Cerebellar cortex (tissue), 1 donor: ENCODE data around the gene DLK2.
"Not testable (repeated sequence)": the region's sequence is repeated elsewhere in the genome, so short reads cannot be mapped to it uniquely, and the experiment has no call there.

Experiments
- DNase-seq: peaks from one replicate; pipeline ENCODE4 v3.0.0-alpha.2; 2015; ENCODE audit warnings: low spot score

DLK2 gene, protein sequence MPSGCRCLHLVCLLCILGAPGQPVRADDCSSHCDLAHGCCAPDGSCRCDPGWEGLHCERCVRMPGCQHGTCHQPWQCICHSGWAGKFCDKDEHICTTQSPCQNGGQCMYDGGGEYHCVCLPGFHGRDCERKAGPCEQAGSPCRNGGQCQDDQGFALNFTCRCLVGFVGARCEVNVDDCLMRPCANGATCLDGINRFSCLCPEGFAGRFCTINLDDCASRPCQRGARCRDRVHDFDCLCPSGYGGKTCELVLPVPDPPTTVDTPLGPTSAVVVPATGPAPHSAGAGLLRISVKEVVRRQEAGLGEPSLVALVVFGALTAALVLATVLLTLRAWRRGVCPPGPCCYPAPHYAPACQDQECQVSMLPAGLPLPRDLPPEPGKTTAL

GRCh38 chr6:43455531-43456428, at the start of gene DLK2:
Gene DLK2 (minus strand): TSS chr6:43455548. CDS start chr6:43454825, 723 bp downstream.
- peak; percentile 67 for DNase-seq

DNA sequence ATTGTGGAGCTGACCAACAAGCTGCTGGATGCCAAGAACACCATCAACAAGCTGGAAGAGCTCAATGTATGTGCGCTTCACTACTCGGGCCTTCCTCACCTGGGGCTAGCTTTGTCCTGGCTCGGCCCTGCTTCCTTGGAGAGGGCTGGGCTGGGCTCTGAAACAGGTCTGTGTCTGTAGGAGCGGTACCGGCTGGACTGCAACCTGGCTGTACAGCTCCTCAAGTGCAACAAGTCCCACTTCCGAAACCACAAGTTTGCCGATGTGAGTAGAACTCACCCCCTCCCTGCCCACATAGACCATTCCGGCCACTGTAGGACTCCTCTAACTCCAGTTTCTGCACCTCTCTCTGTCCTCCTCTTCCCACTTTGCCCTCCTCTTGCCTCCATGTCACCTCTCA, 48.1 kb upstream of the DLK2 start:
- no peak for DNase-seq

GRCh38 chr6:43502666-43503065, 47.3 kb upstream of the DLK2 start:
- DNase-seq, result no peak

- no peak for DNase-seq
These were observed 45.6 kb upstream of the DLK2 start for GRCh38 chr6:43500921-43501320.

GRCh38 chr6:43499028-43499815, 43.9 kb upstream of the DLK2 start:
- no peak for DNase-seq

DNA sequence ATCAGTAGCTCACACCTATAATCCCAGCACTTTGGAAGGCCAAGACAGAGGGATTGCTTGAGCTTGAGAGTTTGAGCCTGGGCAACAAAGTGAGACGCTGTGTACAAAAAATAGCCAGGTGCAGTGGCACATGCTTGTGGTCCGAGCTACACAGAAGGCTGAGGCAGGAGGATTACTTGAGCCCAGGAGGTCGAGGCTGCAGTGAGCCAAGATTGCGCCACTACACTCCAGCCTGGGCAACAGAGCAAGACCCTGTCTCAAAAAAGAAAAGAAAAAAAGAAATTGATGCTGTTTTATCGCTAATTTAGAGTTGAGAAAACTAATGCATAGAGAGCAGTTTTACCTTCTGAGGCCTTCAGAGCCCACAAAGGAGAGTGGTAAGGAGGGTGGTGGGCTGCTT, 42.9 kb upstream of the DLK2 start:
- DNase-seq, result not testable (repeated sequence)

DNA sequence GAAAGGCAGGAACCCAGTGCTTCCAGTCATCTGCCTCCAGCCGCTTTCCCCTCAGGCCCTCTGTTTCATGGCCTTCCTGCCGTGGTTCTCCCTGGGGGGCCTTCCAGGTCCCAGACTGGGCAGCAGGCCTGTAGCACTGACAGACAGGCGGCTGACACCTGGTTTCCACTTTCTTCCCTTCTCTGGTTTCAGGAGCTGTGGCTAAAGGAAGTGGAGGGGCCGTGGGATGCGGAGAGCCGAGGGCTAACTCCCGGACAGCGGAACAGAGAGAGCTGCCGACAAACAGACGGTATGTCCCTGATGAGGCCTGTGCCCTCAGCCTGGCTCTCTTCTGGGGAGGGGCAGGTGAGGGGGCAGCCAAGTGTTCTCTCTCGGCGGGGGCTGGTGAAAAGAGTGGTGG, 42.3 kb upstream of the DLK2 start:
- DNase-seq, result no peak

DNA sequence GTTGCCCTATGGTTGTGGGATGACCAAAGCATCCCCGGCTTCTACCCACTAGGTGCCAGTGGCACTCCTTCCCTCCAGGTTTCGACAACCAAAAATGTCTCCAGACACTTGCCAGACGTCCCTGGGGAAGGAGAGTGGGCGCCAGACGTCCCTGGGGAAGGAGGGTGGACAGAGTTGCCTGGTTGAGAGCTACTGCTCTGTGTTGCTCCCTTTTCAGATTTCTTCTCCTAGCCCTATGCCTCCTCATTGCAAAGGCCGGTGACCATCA, 41.7 kb upstream of the DLK2 start:
- no peak for DNase-seq

DNA sequence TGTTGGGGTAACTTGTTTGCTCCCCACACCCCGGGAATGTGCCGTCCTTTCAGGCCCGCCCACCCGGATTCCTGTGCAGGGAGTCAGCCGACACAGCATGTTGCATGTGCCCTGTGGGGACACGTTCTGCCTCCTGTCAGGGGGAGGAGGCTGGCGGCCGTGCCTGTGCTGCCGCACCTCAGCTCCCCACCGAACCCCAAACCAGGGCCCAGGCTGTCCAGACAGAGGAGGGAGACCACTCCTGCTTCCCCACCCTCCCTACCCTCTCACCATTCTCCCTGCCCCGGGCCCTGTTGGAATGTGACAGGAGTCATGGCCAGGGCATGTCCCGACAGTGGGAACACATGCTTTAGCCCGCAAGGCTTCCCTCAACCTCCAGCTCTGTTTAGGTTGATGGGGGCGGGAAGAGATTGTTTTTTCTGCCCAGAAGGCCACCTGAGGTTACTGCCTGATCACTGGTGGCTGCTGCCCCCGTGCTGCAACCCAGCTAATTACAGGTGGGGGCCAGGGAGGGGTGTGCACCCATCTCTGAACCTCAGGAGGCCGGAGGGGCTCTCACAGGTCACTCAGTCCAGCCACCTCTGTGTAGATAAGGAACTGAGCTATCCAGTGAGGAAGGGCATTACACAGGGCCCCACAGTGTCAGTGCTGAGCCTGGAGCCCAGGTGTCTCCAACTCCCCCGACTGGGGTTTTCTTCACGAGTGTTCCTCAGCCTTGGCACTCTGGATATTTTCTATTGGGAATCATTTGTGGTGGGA, 41.2 kb upstream of the DLK2 start:
- DNase-seq, result peak; percentile 70

GRCh38 chr6:43495409-43495941, 40.1 kb upstream of the DLK2 start:
- no peak for DNase-seq

GRCh38 chr6:43494766-43495165, 39.4 kb upstream of the DLK2 start:
- no peak for DNase-seq

- no peak for DNase-seq
These were observed 39.0 kb upstream of the DLK2 start for GRCh38 chr6:43494321-43494720.

- no peak for DNase-seq
These were observed 38.5 kb upstream of the DLK2 start for GRCh38 chr6:43493833-43494232.

DNA sequence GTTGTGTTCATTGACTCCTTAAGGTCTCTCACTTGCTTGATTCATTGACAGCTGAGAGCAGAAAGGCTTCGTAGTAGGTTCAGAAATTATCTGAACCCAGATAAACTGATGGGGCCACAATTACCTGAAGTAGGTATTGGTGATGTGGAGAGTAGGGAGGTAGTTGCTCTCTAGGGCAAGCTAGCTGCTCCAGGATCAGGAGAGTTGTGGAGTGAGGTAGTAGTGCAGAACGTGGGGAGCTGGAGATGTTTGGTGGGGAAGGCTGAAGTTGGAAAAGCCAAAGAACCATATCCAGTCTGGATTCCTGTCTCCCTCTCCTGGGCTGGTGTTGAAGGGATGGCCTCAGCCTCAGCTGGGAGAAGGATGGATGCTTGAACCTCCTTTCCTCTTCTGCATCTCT, 37.9 kb upstream of the DLK2 start:
- no peak for DNase-seq

GRCh38 chr6:43492673-43493072, 37.3 kb upstream of the DLK2 start:
- no peak for DNase-seq

GRCh38 chr6:43491750-43492661, 36.7 kb upstream of the DLK2 start:
- no peak for DNase-seq

DNA sequence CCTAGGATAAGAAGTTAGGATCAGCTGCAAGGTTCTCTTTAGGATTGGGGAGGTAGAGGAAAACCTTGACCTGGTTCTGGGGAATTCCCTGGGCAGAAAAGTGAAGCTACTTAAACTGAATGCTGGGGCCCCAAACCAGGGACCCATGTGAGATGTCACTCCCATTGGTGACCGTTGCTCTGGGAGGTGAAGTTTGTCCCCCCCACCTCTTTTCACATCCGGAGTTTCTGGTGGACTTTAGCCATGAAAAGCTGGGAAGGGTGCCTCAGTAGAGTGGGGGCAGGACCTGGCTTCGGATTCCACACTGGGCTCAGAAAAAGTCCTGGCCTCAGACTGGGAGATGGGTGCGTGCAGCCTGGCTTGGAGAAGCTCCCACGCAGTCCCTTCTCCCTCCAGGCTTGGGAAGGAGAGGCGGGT, 35.2 kb upstream of the DLK2 start:
- DNase-seq, result no peak

- no peak for DNase-seq
These were observed 34.1 kb upstream of the DLK2 start for GRCh38 chr6:43489277-43490072.

DNA sequence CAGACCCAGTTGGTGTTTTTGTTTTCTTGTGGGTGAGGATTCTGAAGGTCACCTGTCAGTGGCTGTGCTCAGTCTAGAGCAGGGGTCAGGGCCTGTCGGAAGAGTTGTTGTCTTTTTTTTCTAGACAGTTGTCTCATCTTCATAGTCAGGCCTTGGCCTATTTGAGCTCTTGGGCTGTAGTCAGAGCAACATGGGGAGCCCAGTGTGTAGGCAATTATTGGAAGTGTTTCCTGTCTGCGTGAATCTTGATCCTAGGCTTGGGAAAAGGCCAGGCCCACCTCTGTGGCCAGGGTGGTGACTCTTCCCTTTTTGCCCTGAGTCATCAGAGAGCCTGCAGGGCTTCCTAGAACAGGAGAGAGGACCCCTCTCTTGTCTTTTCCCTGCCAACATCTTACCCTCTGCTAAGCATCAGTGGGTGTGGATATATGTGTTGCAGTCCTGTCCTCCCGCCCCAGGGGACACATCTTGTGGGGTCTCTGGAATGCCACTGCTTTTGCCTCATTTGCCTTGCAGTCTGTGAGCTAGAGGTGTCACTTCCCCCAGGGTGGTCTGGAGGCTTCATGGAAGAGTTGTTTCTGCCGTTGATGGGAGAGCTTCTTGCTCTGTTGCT, 33.4 kb upstream of the DLK2 start:
- no peak for DNase-seq
